Left ventricle myocardium inferior (tissue), 1 donor: Measurements from ENCODE around the gene TUBB8. TPM values are rescaled to one million over a fixed set of nuclear protein-coding genes. Genes with fewer than 3 reads are reported as not detected.
"Not testable (repeated sequence)": the region's sequence is repeated elsewhere in the genome, so short reads cannot be mapped to it uniquely, and the experiment has no call there.

Experiments
- DNase-seq: peaks from one replicate; pipeline ENCODE4 v3.0.0-alpha.2; 2020
- H3K27ac ChIP-seq: fragments of 200-600 bp; replicated peaks from 2 replicates; pipeline ENCODE4 v1.8.0; 2021
- H3K27me3 ChIP-seq: fragments of 200-600 bp; 2 replicates; pipeline ENCODE4 v1.8.0; 2021; ENCODE audit warnings: low read depth
- H3K36me3 ChIP-seq: fragments of 200-600 bp; 2 replicates; pipeline ENCODE4 v1.8.0; 2021
- H3K4me1 ChIP-seq: fragments of 200-600 bp; 2 replicates; pipeline ENCODE4 v1.8.0; 2021
- H3K4me3 ChIP-seq: fragments of 200-600 bp; 2 replicates; pipeline ENCODE4 v1.8.0; 2021; ENCODE audit warnings: mild to moderate bottlenecking, moderate library complexity
- H3K9me3 ChIP-seq: fragments of 200-600 bp; replicated peaks from 2 replicates; pipeline ENCODE4 v1.8.0; 2021
- CTCF ChIP-seq: fragments of 200-600 bp; IDR thresholded peaks from 2 replicates; pipeline ENCODE4 v1.8.0; 2021; ENCODE audit warnings: antibody characterized with exemption, mild to moderate bottlenecking, borderline replicate concordance
- intact Hi-C: fragments of 100-400 bp; cut with micrococcal nuclease; formaldehyde crosslinking; loops from one replicate; pipeline ENCODE4 v1.11.0; 2022
- total RNA-seq: library from RNA; stranded (reverse); fragmentation: NEBNext Ultra II Directional; extraction: Animal tissue kit (Norgen Biotek cat#: 25700); gene quantifications from one replicate; pipeline ENCODE4 v1.2.1, GENCODE V29; 2021
- donor health status: DM: no; HTN: yes; CAD: no; lungs with severe emphysema.

The TUBB8 gene
- total RNA-seq, 1 donor from 2014 or later = not detected

DNA sequence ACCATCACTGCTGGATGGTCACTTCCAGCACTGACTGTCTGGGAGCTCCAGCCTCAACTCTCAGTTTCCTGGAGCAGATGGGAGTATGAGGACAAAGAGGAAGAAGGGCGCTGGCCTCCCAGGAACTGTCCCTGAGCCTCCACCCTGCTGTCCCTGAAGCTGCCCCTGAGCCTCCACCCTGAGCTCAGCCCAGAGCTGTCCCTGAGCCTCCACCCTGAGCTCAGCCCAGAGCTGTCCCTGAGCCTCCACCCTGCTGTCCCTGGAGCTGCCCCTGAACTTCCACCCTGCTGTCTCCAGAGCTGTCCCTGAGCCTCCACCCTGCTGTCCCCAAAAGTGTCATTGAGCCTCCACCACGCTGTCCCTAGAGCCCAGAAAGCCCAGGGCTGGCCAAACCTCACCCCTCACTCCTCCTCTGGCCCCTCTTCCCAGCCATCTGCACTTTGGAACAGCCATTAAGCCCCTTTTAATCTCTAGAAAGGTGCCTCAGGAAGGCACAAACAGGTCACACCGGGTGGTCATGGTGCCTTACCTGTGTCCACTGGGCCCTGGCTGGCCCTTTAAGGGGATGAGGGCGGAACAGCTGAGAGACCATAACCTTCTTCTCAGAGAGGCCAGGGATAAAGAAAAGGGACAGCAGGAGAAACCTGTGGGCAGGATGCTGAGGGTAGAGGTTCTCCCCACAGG, 30.6 kb upstream of the TUBB8 start:
- Histone ChIP-seq H3K36me3 (no peaks in the 10 kb centered on the region), H3K27me3 (peaks cover 46% of the 10 kb centered on the region), H3K4me1 (peaks cover 9% of the 10 kb centered on the region), H3K4me3 (no peak overlapping the region), H3K27ac (no peak overlapping the region), H3K9me3 (no peaks in the 10 kb centered on the region)
- intact Hi-C loops = no loop called here
- DNase-seq = no peak
- no peak for TF ChIP-seq CTCF

DNA sequence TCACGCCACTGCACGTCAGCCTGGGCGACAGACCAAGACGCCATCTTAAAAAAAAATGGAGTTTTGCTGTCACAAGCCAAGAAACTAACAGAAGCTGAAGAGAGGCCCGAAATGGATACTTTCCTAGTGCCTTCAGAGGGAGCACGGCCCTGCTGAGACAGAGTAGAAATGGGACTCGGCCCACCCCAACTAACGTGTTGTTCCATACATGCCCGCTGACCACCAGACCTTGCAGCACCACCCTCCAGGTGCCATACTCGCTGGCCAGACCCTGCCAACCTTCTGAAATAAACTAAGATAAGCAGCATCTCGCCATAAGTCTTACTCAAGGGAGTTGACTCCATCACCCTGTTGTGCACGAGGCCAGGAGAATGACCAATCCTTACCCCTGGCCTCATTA, 29.5 kb upstream of the TUBB8 start:
- no peak overlapping the region for H3K4me3 ChIP-seq
- no peak for DNase-seq
- no peak for TF ChIP-seq CTCF
- H3K27ac ChIP-seq = no peak overlapping the region
- H3K27me3 ChIP-seq = peaks cover 42% of the 10 kb centered on the region
- intact Hi-C loops = no loop called here
- peaks cover 18% of the 10 kb centered on the region for H3K4me1 ChIP-seq
- H3K36me3 ChIP-seq = no peaks in the 10 kb centered on the region
- H3K9me3 ChIP-seq = no peaks in the 10 kb centered on the region

DNA sequence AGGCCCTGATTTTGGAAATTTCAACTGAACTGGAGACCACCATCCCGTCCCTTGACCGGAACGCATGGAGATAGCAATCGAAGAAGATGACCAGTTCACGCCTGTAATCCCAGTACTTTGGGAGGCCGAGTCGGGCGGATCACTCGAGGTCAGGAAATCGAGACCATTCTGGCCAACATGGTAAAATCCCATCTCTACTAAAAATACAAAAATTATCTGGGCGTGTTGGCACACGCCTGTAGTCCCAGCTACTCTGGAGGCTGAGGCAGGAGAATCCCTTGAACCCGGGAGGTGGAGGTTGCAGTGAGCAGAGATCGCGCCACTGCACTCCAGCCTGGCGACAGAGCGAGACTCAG, 25.1 kb upstream of the TUBB8 start:
- H3K27ac ChIP-seq, H3K36me3 ChIP-seq, intact Hi-C loops, DNase-seq, H3K9me3 ChIP-seq: not testable (repeated sequence)
- Histone ChIP-seq H3K4me1 (peaks cover 21% of the 10 kb centered on the region), H3K27me3 (peaks cover 14% of the 10 kb centered on the region), H3K4me3 (peak overlapping the region; percentile 70)

- intact Hi-C loops, H3K27ac ChIP-seq: not testable (repeated sequence)
- peak; percentile 53 for DNase-seq
Measured at GRCh38 chr10:73543-74265, 24.6 kb upstream of the TUBB8 start.

GRCh38 chr10:68156-68555, 19.1 kb upstream of the TUBB8 start:
- H3K27ac ChIP-seq, H3K9me3 ChIP-seq, H3K4me1 ChIP-seq, H3K27me3 ChIP-seq, H3K36me3 ChIP-seq, H3K4me3 ChIP-seq, intact Hi-C loops, DNase-seq: not testable (repeated sequence)

More at GRCh38 chr10:73543-74265, 24.6 kb upstream of the TUBB8 start:
- Histone ChIP-seq H3K27me3 (peaks cover 13% of the 10 kb centered on the region), H3K4me1 (peaks cover 21% of the 10 kb centered on the region), H3K4me3 (peak overlapping the region; percentile 70)
- H3K36me3 ChIP-seq, H3K9me3 ChIP-seq: not testable (repeated sequence)
- TF ChIP-seq CTCF = peak; percentile 71

DNA sequence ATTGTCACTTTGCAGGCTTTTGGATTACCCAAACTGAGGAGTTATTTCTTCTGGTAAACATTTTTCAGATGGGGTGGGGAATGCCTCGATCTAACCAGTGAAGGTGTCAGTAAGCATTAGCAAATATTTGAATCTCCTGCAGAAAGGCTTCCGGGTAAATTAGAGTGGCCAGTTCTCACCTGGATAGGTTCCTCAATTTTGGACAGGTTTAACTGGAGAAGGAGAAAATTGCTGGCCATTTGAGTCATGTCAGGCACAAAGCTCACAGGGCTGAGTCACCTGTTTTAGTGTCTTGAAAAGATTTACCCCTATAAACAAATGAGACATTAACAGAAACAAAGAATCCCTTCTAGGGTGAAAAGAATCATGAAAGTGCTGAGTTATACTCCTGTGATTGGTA, 830 bp upstream of the TUBB8 start:
- intact Hi-C loops, H3K4me3 ChIP-seq, H3K36me3 ChIP-seq, DNase-seq, H3K27ac ChIP-seq, H3K4me1 ChIP-seq, H3K9me3 ChIP-seq, H3K27me3 ChIP-seq: not testable (repeated sequence)

DNA sequence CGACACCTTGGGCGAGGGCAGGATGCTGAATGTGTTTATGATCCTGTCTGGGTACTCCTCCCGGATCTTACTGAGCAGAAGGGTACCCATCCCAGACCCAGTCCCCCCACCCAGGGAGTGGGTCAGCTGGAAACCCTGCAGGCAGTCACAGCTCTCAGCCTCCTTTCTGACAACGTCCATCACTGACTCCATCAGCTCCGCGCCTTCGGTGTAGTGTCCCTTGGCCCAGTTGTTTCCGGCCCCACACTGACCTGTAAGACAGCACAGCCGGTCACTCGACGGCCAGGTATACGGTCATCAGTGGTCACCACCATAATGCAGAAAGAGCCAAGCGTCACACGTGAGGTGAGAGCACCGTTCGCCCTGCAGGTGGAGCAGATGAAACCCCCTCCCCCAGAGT, 1.2 kb downstream of the TUBB8 start:
- H3K27me3 ChIP-seq, intact Hi-C loops, H3K36me3 ChIP-seq, DNase-seq, H3K27ac ChIP-seq, H3K4me1 ChIP-seq, H3K9me3 ChIP-seq, H3K4me3 ChIP-seq: not testable (repeated sequence)

- H3K27me3 ChIP-seq, DNase-seq, intact Hi-C loops, H3K27ac ChIP-seq, H3K36me3 ChIP-seq, H3K9me3 ChIP-seq, H3K4me1 ChIP-seq, H3K4me3 ChIP-seq: not testable (repeated sequence)
Measured at GRCh38 chr10:13315-13635, 35.8 kb downstream of the TUBB8 start.

- intact Hi-C loops, H3K4me1 ChIP-seq, DNase-seq, H3K36me3 ChIP-seq, H3K4me3 ChIP-seq, H3K9me3 ChIP-seq, H3K27ac ChIP-seq, H3K27me3 ChIP-seq: not testable (repeated sequence)
Measured at GRCh38 chr10:12444-13314, 36.4 kb downstream of the TUBB8 start.

GRCh38 chr10:11260-11659, 37.8 kb downstream of the TUBB8 start:
- H3K27ac ChIP-seq, H3K4me3 ChIP-seq, H3K4me1 ChIP-seq, H3K27me3 ChIP-seq, H3K36me3 ChIP-seq, DNase-seq, H3K9me3 ChIP-seq, intact Hi-C loops: not testable (repeated sequence)
